ENCODE data around the gene SLCO3A1.

SLCO3A1 gene

DNA sequence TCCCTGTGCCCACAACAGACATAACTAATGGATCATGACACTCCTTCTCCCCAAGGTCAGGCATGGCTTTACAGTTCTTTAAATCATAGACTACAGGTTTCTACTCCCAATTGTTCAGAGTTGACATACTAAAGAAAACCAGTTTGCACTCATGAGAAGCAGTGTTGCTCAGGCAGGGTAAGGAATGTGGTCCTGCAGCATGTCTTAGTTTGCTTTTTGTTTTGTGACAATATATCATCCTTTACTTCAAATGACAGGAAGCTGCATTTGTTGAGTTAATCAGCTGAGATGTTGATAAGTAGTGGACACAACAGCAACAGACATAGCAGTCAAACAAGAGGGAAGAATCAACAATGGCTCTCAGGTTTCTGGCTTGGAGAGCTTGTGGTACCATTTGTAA lies 267.5 kb downstream of the SLCO3A1 start:
- TF ChIP-seq, protein P1, sequence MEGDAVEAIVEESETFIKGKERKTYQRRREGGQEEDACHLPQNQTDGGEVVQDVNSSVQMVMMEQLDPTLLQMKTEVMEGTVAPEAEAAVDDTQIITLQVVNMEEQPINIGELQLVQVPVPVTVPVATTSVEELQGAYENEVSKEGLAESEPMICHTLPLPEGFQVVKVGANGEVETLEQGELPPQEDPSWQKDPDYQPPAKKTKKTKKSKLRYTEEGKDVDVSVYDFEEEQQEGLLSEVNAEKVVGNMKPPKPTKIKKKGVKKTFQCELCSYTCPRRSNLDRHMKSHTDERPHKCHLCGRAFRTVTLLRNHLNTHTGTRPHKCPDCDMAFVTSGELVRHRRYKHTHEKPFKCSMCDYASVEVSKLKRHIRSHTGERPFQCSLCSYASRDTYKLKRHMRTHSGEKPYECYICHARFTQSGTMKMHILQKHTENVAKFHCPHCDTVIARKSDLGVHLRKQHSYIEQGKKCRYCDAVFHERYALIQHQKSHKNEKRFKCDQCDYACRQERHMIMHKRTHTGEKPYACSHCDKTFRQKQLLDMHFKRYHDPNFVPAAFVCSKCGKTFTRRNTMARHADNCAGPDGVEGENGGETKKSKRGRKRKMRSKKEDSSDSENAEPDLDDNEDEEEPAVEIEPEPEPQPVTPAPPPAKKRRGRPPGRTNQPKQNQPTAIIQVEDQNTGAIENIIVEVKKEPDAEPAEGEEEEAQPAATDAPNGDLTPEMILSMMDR (conservative IDR thresholded peaks at IDR 0.05; ENCODE audit: low read depth), result no peak
- no peak for DNase-seq (ENCODE audit: low spot score)
- no peak overlapping the region for H3K27ac ChIP-seq
- CTCF ChIA-PET, result interaction anchor here (0.6 kb wide), 1 partner anchor 9 kb away, joined by 3 read pairs; no protein-coding TSS in a partner anchor
- POLR2A ChIA-PET (ENCODE audit: low non-redundant PET), result no interaction called here

DNA sequence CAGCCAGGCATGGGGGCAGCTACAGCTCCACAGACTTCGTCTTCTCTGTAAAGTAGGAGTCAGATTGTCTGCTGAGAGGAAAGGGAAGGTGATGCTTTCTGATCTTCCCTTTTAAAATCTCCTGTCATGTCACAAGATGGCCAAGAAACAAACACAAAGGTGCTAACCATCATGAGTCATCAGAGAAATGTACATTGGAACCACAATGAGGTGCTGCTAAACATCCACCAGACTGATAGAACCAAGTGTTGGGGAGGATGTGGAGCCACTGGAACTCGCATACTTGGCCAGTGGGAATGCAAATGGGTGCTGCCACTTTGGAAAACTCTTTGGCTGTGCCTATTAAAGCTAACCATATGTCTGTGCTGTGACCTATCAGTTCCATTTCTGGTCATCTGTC lies 268.8 kb downstream of the SLCO3A1 start:
- ChIA-PET POLR2A (ENCODE audit: low non-redundant PET) (no interaction called here), CTCF (no interaction called here)
- TF ChIP-seq, protein P1 (conservative IDR thresholded peaks at IDR 0.05; ENCODE audit: low read depth), result no peak
- DNase-seq (ENCODE audit: low spot score), result no peak
- H3K27ac ChIP-seq, result no peak overlapping the region

DNA sequence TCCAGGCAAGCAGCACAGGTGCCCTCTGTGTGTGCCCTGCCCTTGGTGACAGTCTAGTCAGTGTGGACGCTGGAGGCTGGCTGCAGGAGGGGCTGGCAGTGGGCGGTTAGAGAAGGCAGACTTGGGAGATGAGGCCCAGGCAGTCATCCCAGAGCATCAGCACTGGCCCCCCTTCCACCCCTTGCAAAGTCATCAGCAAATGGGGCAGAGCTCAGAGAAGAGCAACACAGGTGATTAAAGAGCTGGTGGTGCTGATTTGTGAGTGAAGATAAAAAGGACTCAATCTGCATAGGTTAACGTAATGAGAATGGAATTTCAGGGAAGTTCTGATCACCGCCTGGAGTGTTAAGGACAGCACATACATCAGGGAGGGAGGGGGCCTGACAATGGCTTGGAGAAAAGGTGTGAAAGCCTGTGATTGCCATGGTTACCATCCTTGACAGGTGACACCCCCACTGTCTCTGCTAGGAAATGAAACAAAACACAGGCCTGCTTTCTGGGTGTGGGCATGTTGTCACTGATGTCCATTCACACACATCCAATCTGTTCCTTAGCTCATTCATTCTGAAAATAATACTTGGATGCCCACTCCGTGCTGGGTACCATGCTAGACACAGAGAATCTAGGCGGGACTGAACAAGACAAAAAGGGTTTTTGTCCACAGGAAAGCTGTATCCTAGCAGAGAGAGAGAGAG lies 270.6 kb downstream of the SLCO3A1 start:
- ChIA-PET POLR2A (ENCODE audit: low non-redundant PET) (no interaction called here), CTCF (interaction anchor here (0.6 kb wide), 1 partner anchor 236 kb away, joined by 3 read pairs; no protein-coding TSS in a partner anchor)
- TF ChIP-seq, protein P1 (conservative IDR thresholded peaks at IDR 0.05; ENCODE audit: low read depth), result no peak
- no peak for DNase-seq (ENCODE audit: low spot score)
- no peak overlapping the region for H3K27ac ChIP-seq

DNA sequence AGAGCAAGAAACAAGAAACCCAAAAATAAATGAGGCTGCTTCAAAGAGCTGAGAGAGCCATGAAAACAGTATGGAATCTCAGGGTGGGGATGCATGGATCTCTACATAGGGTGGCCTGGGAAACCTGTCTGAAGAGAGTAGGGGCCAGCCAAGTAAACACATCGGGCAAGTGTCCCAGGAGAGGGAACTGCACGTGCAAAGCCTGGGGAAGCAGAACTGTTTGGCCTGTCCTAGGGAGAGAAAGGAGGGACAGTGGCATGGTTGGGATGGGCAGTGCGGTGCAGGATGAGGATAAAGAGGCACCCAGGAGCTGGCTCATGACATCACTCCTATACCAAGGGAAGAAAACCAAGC lies 271.1 kb downstream of the SLCO3A1 start:
- no peak overlapping the region for H3K27ac ChIP-seq
- ChIA-PET CTCF (no interaction called here), POLR2A (ENCODE audit: low non-redundant PET) (no interaction called here)
- no peak for DNase-seq (ENCODE audit: low spot score)
- TF ChIP-seq, protein P1 (conservative IDR thresholded peaks at IDR 0.05; ENCODE audit: low read depth), result no peak

DNA sequence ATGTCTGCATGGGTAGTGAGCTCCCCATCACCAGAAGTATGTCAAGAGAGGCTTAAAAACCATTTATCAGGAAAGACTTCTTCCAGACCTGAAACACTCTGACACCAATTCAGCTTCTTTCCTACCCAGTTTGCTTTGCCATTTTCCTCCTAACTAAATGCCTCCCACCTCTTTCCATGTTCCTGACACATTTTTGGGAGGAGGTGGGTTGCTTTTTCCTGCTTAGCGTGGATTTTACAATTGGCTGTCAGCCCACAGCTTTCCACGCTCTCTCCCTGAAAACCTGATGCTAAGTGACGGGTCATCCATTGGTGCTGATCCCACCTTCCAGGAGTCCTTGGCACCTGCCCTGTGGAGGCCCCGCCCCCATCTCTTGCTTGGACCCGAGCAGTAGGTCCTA lies 275.3 kb downstream of the SLCO3A1 start:
- H3K27ac ChIP-seq, result no peak overlapping the region
- TF ChIP-seq, protein P1 (conservative IDR thresholded peaks at IDR 0.05; ENCODE audit: low read depth), result no peak
- DNase-seq (ENCODE audit: low spot score), result no peak
- CTCF ChIA-PET, result no interaction called here
- POLR2A ChIA-PET (ENCODE audit: low non-redundant PET), result no interaction called here

DNA sequence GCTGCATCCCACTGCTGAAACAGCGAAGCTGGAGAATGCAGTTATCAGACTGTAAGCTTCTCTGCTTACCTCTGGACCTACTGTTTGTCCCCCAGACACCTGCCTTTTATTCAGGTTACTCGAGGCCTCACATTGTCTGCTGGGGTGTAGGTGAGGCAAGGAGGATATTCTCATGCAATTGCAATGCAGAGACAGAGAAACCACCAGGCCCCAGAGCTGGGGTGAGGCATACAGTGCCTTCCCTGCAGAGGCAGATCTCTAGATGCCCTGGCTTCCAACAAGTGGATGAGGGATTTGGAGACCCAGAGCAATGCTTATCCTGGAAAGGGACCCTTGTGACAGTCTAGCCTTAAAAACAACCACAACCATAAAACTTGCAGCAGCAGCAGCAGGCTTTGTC lies 276.7 kb downstream of the SLCO3A1 start:
- DNase-seq (ENCODE audit: low spot score), result no peak
- H3K27ac ChIP-seq, result no peak overlapping the region
- TF ChIP-seq, protein P1 (conservative IDR thresholded peaks at IDR 0.05; ENCODE audit: low read depth), result no peak
- ChIA-PET CTCF (interaction anchor here (0.9 kb wide), 1 partner anchor 137 kb away, joined by 9 read pairs; no protein-coding TSS in a partner anchor), POLR2A (ENCODE audit: low non-redundant PET) (no interaction called here)
